Adipocyte (in vitro differentiated cells): ENCODE measurements around the gene ITPKB.

ENCODE experiments used
- DNase-seq: peaks from one replicate; pipeline ENCODE4 v3.0.0-alpha.2; 2015; ENCODE audit warnings: low read depth
- H3K27me3 ChIP-seq: replicated peaks from 2 replicates; pipeline ENCODE4 v1.7.0; 2013; ENCODE audit warnings: mild to moderate bottlenecking, low read length, moderate library complexity; ENCODE audit not compliant: control insufficient read depth, insufficient read depth
- H3K36me3 ChIP-seq: 2 replicates; pipeline ENCODE4 v1.7.0; 2013; ENCODE audit warnings: low read length, mild to moderate bottlenecking, moderate library complexity; ENCODE audit not compliant: control insufficient read depth, insufficient read depth, severe bottlenecking
- H3K4me1 ChIP-seq: 2 replicates; pipeline ENCODE4 v1.7.0; 2013; ENCODE audit warnings: mild to moderate bottlenecking, low read length, moderate library complexity; ENCODE audit not compliant: control insufficient read depth, insufficient read depth
- H3K4me3 ChIP-seq: 2 replicates; pipeline ENCODE4 v1.7.0; 2013; ENCODE audit warnings: mild to moderate bottlenecking, low read length, moderate library complexity
- H3K9ac ChIP-seq: 2 replicates; pipeline ENCODE4 v1.7.0; 2013; ENCODE audit warnings: mild to moderate bottlenecking, low read length, moderate library complexity
- H3K9me3 ChIP-seq: 2 replicates; pipeline ENCODE4 v1.7.0; 2013; ENCODE audit warnings: mild to moderate bottlenecking, low read length, moderate library complexity; ENCODE audit not compliant: control insufficient read depth

Gene ITPKB

GRCh38 chr1:226670073-226670472 is 69.0 kb downstream of the ITPKB start:
- Histone ChIP-seq H3K36me3 (no peaks in the 10 kb centered on the region), H3K9ac (no peak overlapping the region), H3K4me1 (peaks cover 12% of the 10 kb centered on the region), H3K27me3 (no peaks in the 10 kb centered on the region), H3K4me3 (no peak overlapping the region), H3K9me3 (no peaks in the 10 kb centered on the region)
- DNase-seq: no peak

- Histone ChIP-seq H3K4me1 (peaks cover 24% of the 10 kb centered on the region), H3K27me3 (no peaks in the 10 kb centered on the region), H3K9ac (no peak overlapping the region), H3K36me3 (no peaks in the 10 kb centered on the region), H3K9me3 (no peaks in the 10 kb centered on the region), H3K4me3 (no peak overlapping the region)
- no peak for DNase-seq
These were observed 70.9 kb downstream of the ITPKB start for GRCh38 chr1:226668173-226668560.

GRCh38 chr1:226666692-226667091 is 72.4 kb downstream of the ITPKB start:
- Histone ChIP-seq H3K27me3 (no peaks in the 10 kb centered on the region), H3K36me3 (no peaks in the 10 kb centered on the region), H3K9me3 (no peaks in the 10 kb centered on the region), H3K4me3 (no peak overlapping the region), H3K9ac (no peak overlapping the region), H3K4me1 (peaks cover 39% of the 10 kb centered on the region)
- DNase-seq: no peak

GRCh38 chr1:226666164-226666506 is 72.9 kb downstream of the ITPKB start:
- peaks cover 44% of the 10 kb centered on the region for H3K4me1 ChIP-seq
- H3K36me3 ChIP-seq: no peaks in the 10 kb centered on the region
- no peak for DNase-seq
- H3K9ac ChIP-seq: no peak overlapping the region
- H3K27me3 ChIP-seq: no peaks in the 10 kb centered on the region
- H3K4me3 ChIP-seq: no peak overlapping the region
- H3K9me3 ChIP-seq: no peaks in the 10 kb centered on the region

GRCh38 chr1:226665505-226666163 is 73.4 kb downstream of the ITPKB start:
- Histone ChIP-seq H3K27me3 (no peaks in the 10 kb centered on the region), H3K4me3 (no peak overlapping the region), H3K9me3 (no peaks in the 10 kb centered on the region), H3K9ac (no peak overlapping the region), H3K36me3 (no peaks in the 10 kb centered on the region), H3K4me1 (peaks cover 48% of the 10 kb centered on the region)
- no peak for DNase-seq

- Histone ChIP-seq H3K9me3 (no peaks in the 10 kb centered on the region), H3K4me3 (peak overlapping the region; percentile 52), H3K27me3 (no peaks in the 10 kb centered on the region), H3K36me3 (no peaks in the 10 kb centered on the region), H3K4me1 (peaks cover 55% of the 10 kb centered on the region), H3K9ac (peak overlapping the region; percentile 25)
- peak; percentile 74 for DNase-seq
These were observed 74.5 kb downstream of the ITPKB start for GRCh38 chr1:226664413-226665101.

- peaks cover 55% of the 10 kb centered on the region for H3K4me1 ChIP-seq
- H3K36me3 ChIP-seq: no peaks in the 10 kb centered on the region
- no peaks in the 10 kb centered on the region for H3K9me3 ChIP-seq
- peak overlapping the region; percentile 54 for H3K4me3 ChIP-seq
- H3K27me3 ChIP-seq: no peaks in the 10 kb centered on the region
- peak; percentile 20 for DNase-seq
- H3K9ac ChIP-seq: peak overlapping the region; percentile 16
These were observed 75.8 kb downstream of the ITPKB start for GRCh38 chr1:226663327-226663704.

- peaks cover 51% of the 10 kb centered on the region for H3K4me1 ChIP-seq
- H3K36me3 ChIP-seq: no peaks in the 10 kb centered on the region
- peak overlapping the region; percentile 63 for H3K9ac ChIP-seq
- H3K9me3 ChIP-seq: no peaks in the 10 kb centered on the region
- no peaks in the 10 kb centered on the region for H3K27me3 ChIP-seq
- DNase-seq: peak; percentile 94
- H3K4me3 ChIP-seq: peak overlapping the region; percentile 54
These were observed 76.3 kb downstream of the ITPKB start for GRCh38 chr1:226662642-226663326.

GRCh38 chr1:226661965-226662364 is 77.1 kb downstream of the ITPKB start:
- no peak overlapping the region for H3K4me3 ChIP-seq
- H3K9ac ChIP-seq: peak overlapping the region; percentile 63
- no peaks in the 10 kb centered on the region for H3K9me3 ChIP-seq
- H3K4me1 ChIP-seq: peaks cover 57% of the 10 kb centered on the region
- H3K27me3 ChIP-seq: no peaks in the 10 kb centered on the region
- H3K36me3 ChIP-seq: no peaks in the 10 kb centered on the region
- DNase-seq: peak; percentile 49

GRCh38 chr1:226661271-226661670 is 77.8 kb downstream of the ITPKB start:
- DNase-seq: no peak
- Histone ChIP-seq H3K4me3 (no peak overlapping the region), H3K4me1 (peaks cover 64% of the 10 kb centered on the region), H3K9ac (peak overlapping the region; percentile 63), H3K27me3 (no peaks in the 10 kb centered on the region), H3K36me3 (no peaks in the 10 kb centered on the region), H3K9me3 (no peaks in the 10 kb centered on the region)

- Histone ChIP-seq H3K9me3 (no peaks in the 10 kb centered on the region), H3K4me3 (no peak overlapping the region), H3K4me1 (peaks cover 67% of the 10 kb centered on the region)
These were observed 78.5 kb downstream of the ITPKB start for GRCh38 chr1:226660410-226661182.

More at GRCh38 chr1:226660410-226661182, 78.5 kb downstream of the ITPKB start:
- no peaks in the 10 kb centered on the region for H3K36me3 ChIP-seq
- H3K27me3 ChIP-seq: no peaks in the 10 kb centered on the region
- DNase-seq: no peak
- H3K9ac ChIP-seq: no peak overlapping the region
